ENCODE data around the gene PXDN.
"Not testable (repeated sequence)": the region's sequence is repeated elsewhere in the genome, so short reads cannot be mapped to it uniquely, and the experiment has no call there.

Gene PXDN

GRCh38 chr2:1728821-1729220 lies 15.5 kb downstream of the PXDN start:
- Mint-ChIP-seq H3K4me3 (peak overlapping the region; percentile 71), H3K27ac (peak overlapping the region; percentile 96)

GRCh38 chr2:1727796-1728474 lies 16.4 kb downstream of the PXDN start:
- Mint-ChIP-seq H3K4me3 (peak overlapping the region; percentile 71), H3K27ac (peak overlapping the region; percentile 77), H3K36me3 (ENCODE audit: low read depth) (peaks cover 26% of the 10 kb centered on the region), H3K4me1 (peaks cover 74% of the 10 kb centered on the region), H3K27me3 (ENCODE audit: low read depth, poor library complexity) (no peaks in the 10 kb centered on the region), H3K9me3 (peaks cover 12% of the 10 kb centered on the region)
- TF ChIP-seq CTCF (IDR thresholded peaks at IDR 0.05): no peak
- DNase-seq: no peak

More at GRCh38 chr2:1728821-1729220, 15.5 kb downstream of the PXDN start:
- Mint-ChIP-seq H3K27me3 (ENCODE audit: low read depth, poor library complexity) (peaks cover 5% of the 10 kb centered on the region), H3K4me1 (peaks cover 75% of the 10 kb centered on the region), H3K36me3 (ENCODE audit: low read depth) (peaks cover 35% of the 10 kb centered on the region), H3K9me3 (peaks cover 21% of the 10 kb centered on the region)
- no peak for TF ChIP-seq CTCF (IDR thresholded peaks at IDR 0.05)
- DNase-seq: peak; percentile 66

- peak overlapping the region; percentile 93 for H3K27ac Mint-ChIP-seq
- peaks cover 67% of the 10 kb centered on the region for H3K4me1 Mint-ChIP-seq
- peaks cover 19% of the 10 kb centered on the region for H3K36me3 Mint-ChIP-seq (ENCODE audit: low read depth)
- H3K27me3 Mint-ChIP-seq (ENCODE audit: low read depth, poor library complexity): no peaks in the 10 kb centered on the region
- peaks cover 5% of the 10 kb centered on the region for H3K9me3 Mint-ChIP-seq
- peak overlapping the region; percentile 36 for H3K4me3 Mint-ChIP-seq
- DNase-seq: no peak
- no peak for TF ChIP-seq CTCF (IDR thresholded peaks at IDR 0.05)
Measured at GRCh38 chr2:1727101-1727771, 17.1 kb downstream of the PXDN start.

GRCh38 chr2:1726558-1726957 lies 17.8 kb downstream of the PXDN start:
- Mint-ChIP-seq H3K9me3 (no peaks in the 10 kb centered on the region), H3K4me1 (peaks cover 60% of the 10 kb centered on the region), H3K4me3 (peak overlapping the region; percentile 36), H3K36me3 (ENCODE audit: low read depth) (peaks cover 12% of the 10 kb centered on the region), H3K27me3 (ENCODE audit: low read depth, poor library complexity) (no peaks in the 10 kb centered on the region), H3K27ac (peak overlapping the region; percentile 93)
- no peak for TF ChIP-seq CTCF (IDR thresholded peaks at IDR 0.05)
- no peak for DNase-seq

GRCh38 chr2:1724351-1724750 lies 20.0 kb downstream of the PXDN start:
- not testable (repeated sequence) for H3K4me3 Mint-ChIP-seq; H3K9me3 Mint-ChIP-seq; DNase-seq; H3K27ac Mint-ChIP-seq; H3K27me3 Mint-ChIP-seq (ENCODE audit: low read depth, poor library complexity); H3K36me3 Mint-ChIP-seq (ENCODE audit: low read depth)
- peaks cover 50% of the 10 kb centered on the region for H3K4me1 Mint-ChIP-seq

GRCh38 chr2:1723397-1724042 lies 20.8 kb downstream of the PXDN start:
- no peaks in the 10 kb centered on the region for H3K9me3 Mint-ChIP-seq
- H3K36me3 Mint-ChIP-seq (ENCODE audit: low read depth): peaks cover 8% of the 10 kb centered on the region
- H3K4me3 Mint-ChIP-seq: no peak overlapping the region
- H3K27me3 Mint-ChIP-seq (ENCODE audit: low read depth, poor library complexity): no peaks in the 10 kb centered on the region
- no peak for DNase-seq
- H3K27ac Mint-ChIP-seq: no peak overlapping the region
- no peak for TF ChIP-seq CTCF (IDR thresholded peaks at IDR 0.05)
- H3K4me1 Mint-ChIP-seq: peaks cover 42% of the 10 kb centered on the region
